ENCODE data around the gene IGIP. TPM values are rescaled to one million over a fixed set of nuclear protein-coding genes. Genes with fewer than 3 reads are reported as not detected.

The IGIP gene
- polyA plus RNA-seq, 3 donors, result 0.08 to 0.75 TPM; not detected in 1

- Histone ChIP-seq H3K79me2 (ENCODE audit: insufficient read depth, low read length) (no peaks in the 10 kb centered on the region), H3K36me3 (replicated peaks in 1 of 2; ENCODE audit: control insufficient read depth in 1 of 2, insufficient read depth in 2 of 2, low read length in 2 of 2) (no peaks in the 10 kb centered on the region), H3K9me3 (replicated peaks in 1 of 2; ENCODE audit: control insufficient read depth in 1 of 2, insufficient read depth in 1 of 2, low read length in 2 of 2) (no peaks in the 10 kb centered on the region), H3K4me1 (ENCODE audit: control insufficient read depth in 1 of 2, insufficient read depth in 2 of 2, low read length in 2 of 2) (peaks cover 3 to 21% of the 10 kb centered on the region in 2 donors), H3K9ac (ENCODE audit: insufficient read depth, low read length, poor library complexity, severe bottlenecking) (no peak overlapping the region), H4K20me1 (ENCODE audit: insufficient read depth, low read length) (peaks cover 5% of the 10 kb centered on the region), H3K4me3 (replicated peaks in 1 of 3; ENCODE audit: low read depth in 2 of 3, low read length in 3 of 3) (no peak overlapping the region), H3K4me2 (replicated peaks; ENCODE audit: extremely low read depth, low read length, poor library complexity, severe bottlenecking) (no peak overlapping the region), H3K27ac (ENCODE audit: low read depth in 1 of 2, low read length in 2 of 2) (no peak overlapping the region), H3K27me3 (ENCODE audit: control insufficient read depth in 2 of 2, insufficient read depth in 2 of 2, low read length in 2 of 2) (peaks cover 7 to 15% of the 10 kb centered on the region in 2 donors), H2AFZ (ENCODE audit: insufficient read depth, low read depth, low read length, poor library complexity, severe bottlenecking) (no peak overlapping the region)
- DNase-seq, result no peak
- intact Hi-C loops (cut with micrococcal nuclease), result loop anchor here in 1 of 2 donors (10.0 kb wide), 1 partner anchor 368 kb away; no protein-coding TSS in a partner anchor
- Mint-ChIP-seq H3K27ac (no peak overlapping the region), H3K27me3 (ENCODE audit: low read depth in 3 of 3) (peaks cover 15 to 27% (median 16%) of the 10 kb centered on the region in 3 donors), H3K4me3 (no peak overlapping the region), H3K4me1 (peaks cover 19% of the 10 kb centered on the region), H3K36me3 (peaks cover 0 to 4% of the 10 kb centered on the region in 2 donors), H3K9me3 (peaks cover 0 to 2% (median 0%) of the 10 kb centered on the region in 7 donors)
- TF ChIP-seq, protein P1, sequence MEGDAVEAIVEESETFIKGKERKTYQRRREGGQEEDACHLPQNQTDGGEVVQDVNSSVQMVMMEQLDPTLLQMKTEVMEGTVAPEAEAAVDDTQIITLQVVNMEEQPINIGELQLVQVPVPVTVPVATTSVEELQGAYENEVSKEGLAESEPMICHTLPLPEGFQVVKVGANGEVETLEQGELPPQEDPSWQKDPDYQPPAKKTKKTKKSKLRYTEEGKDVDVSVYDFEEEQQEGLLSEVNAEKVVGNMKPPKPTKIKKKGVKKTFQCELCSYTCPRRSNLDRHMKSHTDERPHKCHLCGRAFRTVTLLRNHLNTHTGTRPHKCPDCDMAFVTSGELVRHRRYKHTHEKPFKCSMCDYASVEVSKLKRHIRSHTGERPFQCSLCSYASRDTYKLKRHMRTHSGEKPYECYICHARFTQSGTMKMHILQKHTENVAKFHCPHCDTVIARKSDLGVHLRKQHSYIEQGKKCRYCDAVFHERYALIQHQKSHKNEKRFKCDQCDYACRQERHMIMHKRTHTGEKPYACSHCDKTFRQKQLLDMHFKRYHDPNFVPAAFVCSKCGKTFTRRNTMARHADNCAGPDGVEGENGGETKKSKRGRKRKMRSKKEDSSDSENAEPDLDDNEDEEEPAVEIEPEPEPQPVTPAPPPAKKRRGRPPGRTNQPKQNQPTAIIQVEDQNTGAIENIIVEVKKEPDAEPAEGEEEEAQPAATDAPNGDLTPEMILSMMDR (IDR thresholded peaks at IDR 0.05), result no peak
- WGBS (ENCODE audit: insufficient coverage), result 86% methylated on average over 20 of the region's 23 CpGs
Observed at GRCh38 chr5:140152022-140152999, 26.6 kb downstream of the IGIP start.

- Histone ChIP-seq H3K9me3 (replicated peaks in 1 of 2; ENCODE audit: control insufficient read depth in 1 of 2, insufficient read depth in 1 of 2, low read length in 2 of 2) (no peaks in the 10 kb centered on the region), H3K4me3 (replicated peaks in 1 of 3; ENCODE audit: low read depth in 2 of 3, low read length in 3 of 3) (no peak overlapping the region), H2AFZ (ENCODE audit: insufficient read depth, low read depth, low read length, poor library complexity, severe bottlenecking) (no peak overlapping the region), H3K4me1 (ENCODE audit: control insufficient read depth in 1 of 2, insufficient read depth in 2 of 2, low read length in 2 of 2) (peaks cover 6 to 24% of the 10 kb centered on the region in 2 donors), H3K4me2 (replicated peaks; ENCODE audit: extremely low read depth, low read length, poor library complexity, severe bottlenecking) (no peak overlapping the region), H3K27ac (ENCODE audit: low read depth in 1 of 2, low read length in 2 of 2) (no peak overlapping the region), H3K9ac (ENCODE audit: insufficient read depth, low read length, poor library complexity, severe bottlenecking) (no peak overlapping the region), H3K36me3 (replicated peaks in 1 of 2; ENCODE audit: control insufficient read depth in 1 of 2, insufficient read depth in 2 of 2, low read length in 2 of 2) (no peaks in the 10 kb centered on the region), H3K27me3 (ENCODE audit: control insufficient read depth in 2 of 2, insufficient read depth in 2 of 2, low read length in 2 of 2) (peaks cover 0 to 5% of the 10 kb centered on the region in 2 donors), H4K20me1 (ENCODE audit: insufficient read depth, low read length) (no peaks in the 10 kb centered on the region), H3K79me2 (ENCODE audit: insufficient read depth, low read length) (no peaks in the 10 kb centered on the region)
- WGBS (ENCODE audit: insufficient coverage), result 61% methylated on average over 7 of the region's 7 CpGs
- Mint-ChIP-seq H3K36me3 (no peaks in the 10 kb centered on the region), H3K9me3 (peaks cover 0 to 2% (median 0%) of the 10 kb centered on the region in 7 donors), H3K27ac (no peak overlapping the region), H3K27me3 (ENCODE audit: low read depth in 3 of 3) (peaks cover 8 to 21% (median 10%) of the 10 kb centered on the region in 3 donors), H3K4me1 (peaks cover 22% of the 10 kb centered on the region), H3K4me3 (no peak overlapping the region)
- TF ChIP-seq, protein P1 (IDR thresholded peaks at IDR 0.05), result no peak
- DNase-seq, result no peak
- intact Hi-C loops (cut with micrococcal nuclease), result loop anchor here in 1 of 2 donors (10.0 kb wide), 1 partner anchor 368 kb away; no protein-coding TSS in a partner anchor
Observed at GRCh38 chr5:140153255-140153654, 27.5 kb downstream of the IGIP start.
